Measurements from ENCODE around the gene RPL9. TPM values are rescaled to one million over a fixed set of nuclear protein-coding genes. Genes with fewer than 3 reads are reported as not detected.

RPL9 gene
- total RNA-seq, 4 donors from 2014 or later, result 2,396 to 3,997 (median 2,918) TPM

DNA sequence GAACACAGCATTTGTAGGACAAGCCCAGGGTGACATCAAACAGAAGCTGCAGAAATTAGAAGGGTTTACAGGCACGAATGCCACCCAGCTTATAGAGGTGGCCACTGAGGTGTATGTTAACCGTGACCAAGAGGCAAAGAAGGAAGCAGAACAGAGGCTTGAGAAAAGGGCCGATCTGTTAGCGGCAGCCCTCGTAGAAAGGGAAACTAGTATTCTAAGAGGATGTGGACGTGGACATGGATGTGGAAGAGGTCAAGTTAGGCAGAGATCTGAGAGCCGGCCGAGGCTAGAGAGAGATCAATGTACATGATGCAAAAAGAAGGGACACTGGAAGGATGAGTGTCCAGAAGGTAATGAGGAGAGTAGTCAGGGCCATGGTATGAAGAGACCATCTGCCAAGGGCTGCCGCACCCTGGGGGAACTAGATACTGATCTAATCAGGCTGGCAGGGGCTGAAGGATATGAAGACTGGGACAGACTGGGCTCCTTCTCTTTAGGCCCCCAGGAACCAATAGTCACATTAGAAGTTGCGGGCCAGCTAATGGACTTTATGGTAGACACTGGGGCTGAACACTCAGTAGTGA, 27.6 kb upstream of the RPL9 start:
- H3K9me3 ChIP-seq, result peaks cover 0 to 6% (median 0%) of the 10 kb centered on the region in 4 donors
- TF ChIP-seq POLR2A (IDR thresholded peaks at IDR 0.05), result no peak
- no peak for TF ChIP-seq EP300 (IDR thresholded peaks at IDR 0.05)
- TF ChIP-seq, protein P1, sequence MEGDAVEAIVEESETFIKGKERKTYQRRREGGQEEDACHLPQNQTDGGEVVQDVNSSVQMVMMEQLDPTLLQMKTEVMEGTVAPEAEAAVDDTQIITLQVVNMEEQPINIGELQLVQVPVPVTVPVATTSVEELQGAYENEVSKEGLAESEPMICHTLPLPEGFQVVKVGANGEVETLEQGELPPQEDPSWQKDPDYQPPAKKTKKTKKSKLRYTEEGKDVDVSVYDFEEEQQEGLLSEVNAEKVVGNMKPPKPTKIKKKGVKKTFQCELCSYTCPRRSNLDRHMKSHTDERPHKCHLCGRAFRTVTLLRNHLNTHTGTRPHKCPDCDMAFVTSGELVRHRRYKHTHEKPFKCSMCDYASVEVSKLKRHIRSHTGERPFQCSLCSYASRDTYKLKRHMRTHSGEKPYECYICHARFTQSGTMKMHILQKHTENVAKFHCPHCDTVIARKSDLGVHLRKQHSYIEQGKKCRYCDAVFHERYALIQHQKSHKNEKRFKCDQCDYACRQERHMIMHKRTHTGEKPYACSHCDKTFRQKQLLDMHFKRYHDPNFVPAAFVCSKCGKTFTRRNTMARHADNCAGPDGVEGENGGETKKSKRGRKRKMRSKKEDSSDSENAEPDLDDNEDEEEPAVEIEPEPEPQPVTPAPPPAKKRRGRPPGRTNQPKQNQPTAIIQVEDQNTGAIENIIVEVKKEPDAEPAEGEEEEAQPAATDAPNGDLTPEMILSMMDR (IDR thresholded peaks at IDR 0.05), result no peak
- H3K36me3 ChIP-seq, result no peaks in the 10 kb centered on the region
- no peak overlapping the region for H3K27ac ChIP-seq
- no peaks in the 10 kb centered on the region for H3K27me3 ChIP-seq
- H3K4me3 ChIP-seq, result no peak overlapping the region
- H3K4me1 ChIP-seq, result no peaks in the 10 kb centered on the region
- DNase-seq (ENCODE audit: low spot score in 2 of 2), result no peak
- WGBS, 2 donors, result 83 to 86% methylated on average over 10 of the region's 10 CpGs

DNA sequence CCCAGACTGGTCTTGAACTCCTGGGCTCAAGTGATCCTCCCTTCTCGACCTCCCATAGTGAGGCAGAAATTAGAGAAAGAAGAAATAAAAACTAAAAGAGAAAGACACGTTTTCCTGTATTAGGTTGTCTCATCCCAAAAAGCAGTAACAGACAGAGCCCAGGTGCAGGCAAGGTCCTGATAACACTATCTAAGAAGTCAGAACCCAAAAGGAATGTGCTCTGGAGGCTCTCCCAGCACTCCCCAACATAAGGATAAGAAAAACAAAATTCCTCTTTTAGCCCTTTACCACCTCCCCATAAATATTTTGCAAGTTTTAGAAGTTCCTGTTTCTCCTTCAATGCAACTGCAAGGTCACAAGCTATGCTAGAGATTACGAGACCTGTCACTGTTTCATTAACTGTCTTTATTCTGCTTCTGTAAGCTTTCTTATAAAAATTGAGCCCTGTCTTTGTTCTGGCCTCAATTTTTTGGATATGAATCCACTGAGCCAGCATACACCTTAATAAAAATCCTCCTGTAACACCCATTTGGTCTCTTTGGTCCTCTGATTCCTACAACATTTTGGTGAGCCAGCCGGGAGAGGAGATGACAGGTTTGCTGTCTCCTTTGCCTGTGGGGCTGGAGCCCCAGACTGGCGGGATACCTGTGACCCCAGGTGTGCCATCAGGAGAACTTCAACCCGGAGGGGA, 26.0 kb upstream of the RPL9 start:
- Histone ChIP-seq H3K4me3 (no peak overlapping the region), H3K27me3 (no peaks in the 10 kb centered on the region), H3K4me1 (no peaks in the 10 kb centered on the region), H3K9me3 (peaks cover 0 to 6% (median 0%) of the 10 kb centered on the region in 4 donors), H3K27ac (no peak overlapping the region), H3K36me3 (peaks cover 0 to 12% (median 0%) of the 10 kb centered on the region in 3 donors)
- TF ChIP-seq, protein P1 (IDR thresholded peaks at IDR 0.05), result no peak
- TF ChIP-seq POLR2A (IDR thresholded peaks at IDR 0.05), result no peak
- WGBS, 2 donors, result 84 to 85% methylated on average over 6 of the region's 6 CpGs
- no peak for DNase-seq (ENCODE audit: low spot score in 2 of 2)

DNA sequence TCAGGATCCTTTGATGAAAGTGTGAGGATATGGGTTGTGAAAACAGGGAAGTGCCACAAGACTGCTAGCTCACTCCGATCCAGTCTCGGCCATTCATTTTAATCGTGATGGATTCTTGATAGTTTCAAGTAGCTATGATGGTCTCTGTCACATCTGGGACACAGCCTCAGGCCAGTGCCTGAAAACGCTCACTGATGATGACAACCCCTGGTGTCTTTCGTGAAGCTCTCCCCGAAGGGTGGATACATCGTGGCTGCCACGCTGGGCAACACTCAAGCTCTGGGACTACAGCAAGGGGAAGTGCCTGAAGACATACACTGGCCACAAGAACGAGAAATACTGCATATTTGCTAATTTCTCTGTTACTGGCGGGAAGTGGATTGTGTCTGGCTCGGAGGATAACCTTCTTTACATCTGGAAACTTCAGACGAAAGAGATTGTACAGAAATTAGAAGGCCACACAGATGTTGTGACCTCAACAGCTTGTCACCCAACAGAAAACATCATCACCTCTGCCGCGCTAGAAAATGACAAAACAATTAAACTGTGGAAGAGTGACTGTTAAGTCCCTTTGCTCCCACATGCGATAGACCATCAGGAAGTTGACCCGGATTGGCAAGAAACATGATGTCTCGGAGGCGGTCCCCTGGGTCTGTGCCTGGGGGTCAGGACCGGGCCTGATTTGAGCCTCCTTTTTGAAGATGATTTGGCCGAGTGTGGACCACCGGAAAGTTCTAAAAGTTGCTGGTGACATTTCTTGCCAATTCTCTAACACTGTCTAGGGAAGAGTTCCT, 22.4 kb upstream of the RPL9 start:
- no peak for TF ChIP-seq POLR2A (IDR thresholded peaks at IDR 0.05)
- no peak for TF ChIP-seq EP300 (IDR thresholded peaks at IDR 0.05)
- TF ChIP-seq, protein P1 (IDR thresholded peaks at IDR 0.05), result no peak
- 85 to 87% methylated on average over 21 of the region's 21 CpGs for WGBS, 2 donors
- Histone ChIP-seq H3K27ac (no peak overlapping the region), H3K4me1 (no peaks in the 10 kb centered on the region), H3K36me3 (peaks cover 0 to 28% (median 0%) of the 10 kb centered on the region in 3 donors), H3K4me3 (no peak overlapping the region), H3K9me3 (peaks cover 0 to 6% (median 0%) of the 10 kb centered on the region in 4 donors), H3K27me3 (no peaks in the 10 kb centered on the region)
- no peak for DNase-seq (ENCODE audit: low spot score in 2 of 2)

DNA sequence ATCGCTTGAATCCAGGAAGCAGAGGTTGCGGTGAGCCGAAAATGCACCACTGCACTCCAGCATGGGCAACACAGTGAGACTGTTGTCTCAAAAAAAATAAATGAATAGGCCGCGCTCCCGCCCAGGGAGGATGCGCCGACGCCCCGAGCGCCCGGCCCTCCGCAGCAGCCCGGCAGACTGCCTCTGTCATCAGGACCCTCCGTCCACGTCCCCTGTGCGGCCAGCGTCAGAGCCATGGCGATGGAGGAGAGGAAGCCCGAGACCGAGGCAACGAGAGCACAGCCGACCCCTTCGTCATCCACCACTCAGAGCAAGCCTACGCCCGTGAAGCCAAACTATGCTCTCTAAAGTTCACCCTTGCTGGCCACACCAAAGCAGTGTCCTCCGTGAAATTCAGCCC, 21.5 kb upstream of the RPL9 start:
- no peak overlapping the region for H3K27ac ChIP-seq
- no peaks in the 10 kb centered on the region for H3K27me3 ChIP-seq
- WGBS, 2 donors, result 96 to 97% methylated on average over 27 of the region's 27 CpGs
- H3K9me3 ChIP-seq, result peaks cover 0 to 6% (median 0%) of the 10 kb centered on the region in 4 donors
- no peak overlapping the region for H3K4me3 ChIP-seq
- DNase-seq (ENCODE audit: low spot score in 2 of 2), result no peak
- H3K4me1 ChIP-seq, result no peaks in the 10 kb centered on the region
- H3K36me3 ChIP-seq, result peaks cover 0 to 31% (median 0%) of the 10 kb centered on the region in 3 donors
- TF ChIP-seq POLR2A (IDR thresholded peaks at IDR 0.05) (no peak), EP300 (IDR thresholded peaks at IDR 0.05) (no peak)
- TF ChIP-seq, protein P1 (IDR thresholded peaks at IDR 0.05), result no peak
